Measurements from ENCODE around the gene WDR54.

DNA sequence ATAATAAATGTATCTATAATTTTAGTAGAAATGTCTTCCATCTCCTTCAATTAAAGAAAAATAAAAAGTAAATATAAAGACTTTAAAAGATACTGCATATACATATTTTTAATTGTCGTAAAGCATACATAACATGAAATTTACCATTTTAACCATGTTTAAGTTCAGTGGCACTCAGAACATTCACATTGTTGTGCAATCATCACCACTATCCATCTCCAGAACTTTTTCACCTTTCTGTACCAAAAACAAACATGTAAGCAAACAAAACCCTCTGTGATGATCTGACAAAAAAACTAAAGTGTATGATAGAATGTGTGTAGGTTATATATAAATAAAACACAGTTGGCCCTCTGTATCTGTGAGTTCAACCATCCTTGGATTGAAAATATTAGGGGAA is 28.0 kb upstream of the WDR54 start:
- TF ChIP-seq CTCF (IDR thresholded peaks at IDR 0.05; ENCODE audit: low read depth, low read length) = no peak
- no peak for TF ChIP-seq EZH2phosphoT487 (IDR thresholded peaks at IDR 0.05; ENCODE audit: low read depth)
